WTC11 (cell line): ENCODE data around the gene DLGAP3. TPM values are rescaled to one million over a fixed set of nuclear protein-coding genes. Genes with fewer than 3 reads are reported as not detected.
A peak's percentile ranks its signal among the peaks of the same experiment; 100 is the strongest.

Source experiments
- ATAC-seq: fragments of 200-7000 bp; cut with Tn5 transposase; 2 replicates; pipeline ENCODE4 v1.10.0; 2021; ENCODE audit warnings: mild to moderate bottlenecking, moderate library complexity
- CTCF ChIA-PET: fragments of 300-600 bp; sonication (Branson Sonifier 250); formaldehyde crosslinking; loops from one replicate; lab custom pipeline; 2021; ENCODE audit warnings: antibody characterized with exemption; lab: Charles Lee
- POLR2A ChIA-PET: fragments of 350-600 bp; sonication (Branson Sonifier 250); formaldehyde crosslinking; loops from one replicate; lab custom pipeline; 2021; ENCODE audit warnings: antibody characterized with exemption; lab: Charles Lee
- DNase-seq: peaks from one replicate; pipeline ENCODE4 v3.0.0; 2021; ENCODE audit warnings: low spot score
- H3K27ac Mint-ChIP-seq: 2 replicates; pipeline ENCODE4 v1.8.0; 2021; ENCODE audit warnings: mixed read lengths
- H3K27me3 Mint-ChIP-seq: 2 replicates; pipeline ENCODE4 v1.8.0; 2021; ENCODE audit warnings: low read depth, mild to moderate bottlenecking, moderate library complexity, mixed read lengths
- H3K36me3 Mint-ChIP-seq: 2 replicates; pipeline ENCODE4 v1.8.0; 2021; ENCODE audit warnings: mixed read lengths
- H3K4me1 Mint-ChIP-seq: 2 replicates; pipeline ENCODE4 v1.8.0; 2022; ENCODE audit warnings: mixed read lengths
- H3K4me3 Mint-ChIP-seq: 2 replicates; pipeline ENCODE4 v1.8.0; 2021; ENCODE audit warnings: mild to moderate bottlenecking, moderate library complexity, mixed read lengths
- H3K9me3 Mint-ChIP-seq: 2 replicates; pipeline ENCODE4 v1.8.0; 2021; ENCODE audit warnings: mixed read lengths
- ARID4B ChIP-seq: sonication (generic); formaldehyde crosslinking; IDR thresholded peaks from 2 replicates; pipeline ENCODE4 v1.8.0; 2023; ENCODE audit warnings: missing genetic modification reagents, mild to moderate bottlenecking, borderline replicate concordance
- ATF1 ChIP-seq: sonication (generic); formaldehyde crosslinking; IDR thresholded peaks from 2 replicates; pipeline ENCODE4 v1.8.1; 2023; ENCODE audit warnings: mild to moderate bottlenecking, moderate library complexity, missing genetic modification reagents
- CTCF ChIP-seq: fragments of 200-600 bp; IDR thresholded peaks from 2 replicates; pipeline ENCODE4 v1.8.0; 2022; ENCODE audit warnings: antibody characterized with exemption
- E2F1 ChIP-seq: sonication (generic); formaldehyde crosslinking; IDR thresholded peaks from 2 replicates; pipeline ENCODE4 v1.8.0; 2022; ENCODE audit warnings: mild to moderate bottlenecking, missing genetic modification reagents
- ELF4 ChIP-seq: sonication (generic); formaldehyde crosslinking; IDR thresholded peaks from 2 replicates; pipeline ENCODE4 v1.8.1; 2022; ENCODE audit warnings: low read depth, mild to moderate bottlenecking, moderate library complexity, missing genetic modification reagents
- ESRRA ChIP-seq: sonication (generic); formaldehyde crosslinking; IDR thresholded peaks from 2 replicates; pipeline ENCODE4 v1.8.1; 2022; ENCODE audit warnings: mild to moderate bottlenecking, missing genetic modification reagents, borderline replicate concordance
- RORB ChIP-seq: fragments of 250-450 bp; sonication (Bioruptor Pico); IDR thresholded peaks from 2 replicates; pipeline ENCODE4 v1.9.0; 2021; ENCODE audit warnings: mild to moderate bottlenecking
- SMAD3 ChIP-seq: sonication (generic); formaldehyde crosslinking; IDR thresholded peaks from 2 replicates; pipeline ENCODE4 v1.8.0; 2022; ENCODE audit warnings: missing genetic modification reagents, mild to moderate bottlenecking, borderline replicate concordance
- ZNF219 ChIP-seq: sonication (generic); formaldehyde crosslinking; IDR thresholded peaks from 2 replicates; pipeline ENCODE4 v1.8.0; 2023; ENCODE audit warnings: missing genetic modification reagents, mild to moderate bottlenecking, borderline replicate concordance
- ZNF232 ChIP-seq: sonication (generic); formaldehyde crosslinking; IDR thresholded peaks from 2 replicates; pipeline ENCODE4 v1.8.0; 2022; ENCODE audit warnings: mild to moderate bottlenecking, missing genetic modification reagents
- ZNF281 ChIP-seq: sonication (generic); formaldehyde crosslinking; IDR thresholded peaks from 2 replicates; pipeline ENCODE4 v1.8.0; 2023; ENCODE audit warnings: mild to moderate bottlenecking, missing genetic modification reagents
- total RNA-seq: library from RNA; stranded (reverse); gene quantifications from 3 replicates; pipeline ENCODE4 v1.2.3, GENCODE V29; 2021
- TF ChIP-seq, protein P1 (sequence below): sonication (generic); formaldehyde crosslinking; IDR thresholded peaks from 2 replicates; pipeline ENCODE4 v1.8.1; 2023; ENCODE audit warnings: mild to moderate bottlenecking, missing genetic modification reagents

The DLGAP3 gene
- total RNA-seq, 1 experiment from 2014 or later = 11.3 TPM

- POLR2A ChIA-PET = no interaction called here
- Mint-ChIP-seq H3K4me3 (no peak overlapping the region), H3K27me3 (peaks cover 37% of the 10 kb centered on the region), H3K9me3 (no peaks in the 10 kb centered on the region), H3K4me1 (0 out of 2 replicates have a peak, but pooled peaks cover 2% of the 10 kb centered on the region), H3K27ac (no peak overlapping the region), H3K36me3 (no peaks in the 10 kb centered on the region)
- no peak for DNase-seq
- no peak for ATAC-seq
- no peak for TF ChIP-seq ELF4 (CRISPR knock-in tag)
- no peak for TF ChIP-seq SMAD3 (CRISPR knock-in tag)
- TF ChIP-seq ATF1 (CRISPR knock-in tag) = no peak
- no peak for TF ChIP-seq ZNF281
- CTCF ChIA-PET = interaction anchor here (1.2 to 3.8 kb wide), 12 partner anchors 8 to 113 kb away, joined by 3 to 70 read pairs (median 8); partner anchors contain the start of genes DLGAP3, GJB5 and SMIM12
Observed at GRCh38 chr1:34867415-34867814, 62.0 kb downstream of the DLGAP3 start.

GRCh38 chr1:34866762-34867109, 62.7 kb downstream of the DLGAP3 start:
- CTCF ChIA-PET = interaction anchor here (0.6 to 3.8 kb wide), 32 partner anchors 8 to 1714 kb away, joined by 3 to 70 read pairs (median 4); partner anchors contain the start of genes DLGAP3, GJB5, TMEM35B and ZMYM1
- TF ChIP-seq, protein P1, sequence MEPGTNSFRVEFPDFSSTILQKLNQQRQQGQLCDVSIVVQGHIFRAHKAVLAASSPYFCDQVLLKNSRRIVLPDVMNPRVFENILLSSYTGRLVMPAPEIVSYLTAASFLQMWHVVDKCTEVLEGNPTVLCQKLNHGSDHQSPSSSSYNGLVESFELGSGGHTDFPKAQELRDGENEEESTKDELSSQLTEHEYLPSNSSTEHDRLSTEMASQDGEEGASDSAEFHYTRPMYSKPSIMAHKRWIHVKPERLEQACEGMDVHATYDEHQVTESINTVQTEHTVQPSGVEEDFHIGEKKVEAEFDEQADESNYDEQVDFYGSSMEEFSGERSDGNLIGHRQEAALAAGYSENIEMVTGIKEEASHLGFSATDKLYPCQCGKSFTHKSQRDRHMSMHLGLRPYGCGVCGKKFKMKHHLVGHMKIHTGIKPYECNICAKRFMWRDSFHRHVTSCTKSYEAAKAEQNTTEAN (CRISPR knock-in tag) = no peak
- TF ChIP-seq ZNF232 (CRISPR knock-in tag) = no peak
- no peak for TF ChIP-seq ZNF219
- no peak for TF ChIP-seq ESRRA
- no peak for TF ChIP-seq RORB (CRISPR knock-in tag)
- TF ChIP-seq ARID4B (CRISPR knock-in tag) = no peak
- no peak for TF ChIP-seq CTCF
- no peak for TF ChIP-seq E2F1 (CRISPR knock-in tag)
- no peak for TF ChIP-seq ZNF281
- POLR2A ChIA-PET = interaction anchor here (0.5 to 0.9 kb wide), 2 partner anchors 18 to 1391 kb away, joined by 3 read pairs; no protein-coding TSS in a partner anchor
- Mint-ChIP-seq H3K9me3 (no peaks in the 10 kb centered on the region), H3K27ac (no peak overlapping the region), H3K4me3 (peak overlapping the region; percentile 73; the same call in 1 of the 2 replicates), H3K36me3 (no peaks in the 10 kb centered on the region), H3K4me1 (0 out of 2 replicates have a peak, but pooled peaks cover 2% of the 10 kb centered on the region), H3K27me3 (peaks cover 41% of the 10 kb centered on the region)
- ATAC-seq (no peak), DNase-seq (no peak)
